K562 (cell line): ENCODE measurements around the gene NIPSNAP3A. TPM values are rescaled to one million over a fixed set of nuclear protein-coding genes. Genes with fewer than 3 reads are reported as not detected.
A peak's percentile ranks its signal among the peaks of the same experiment; 100 is the strongest.

ENCODE experiments used
- ARID3B ChIP-seq: fragments of 250-450 bp; sonication (Bioruptor Pico); IDR thresholded peaks from 2 replicates; pipeline ENCODE4 v1.4.0; 2020; ENCODE audit warnings: borderline replicate concordance
- COPS2 ChIP-seq: fragments of 450-650 bp; conservative IDR thresholded peaks from 2 replicates; pipeline ENCODE4 v1.6.1; 2016; ENCODE audit warnings: mild to moderate bottlenecking, moderate library complexity
- ELF4 ChIP-seq: fragments of 450-650 bp; formaldehyde crosslinking; IDR thresholded peaks from 2 replicates; pipeline ENCODE4 v1.4.0; 2022; ENCODE audit warnings: missing genetic modification characterization
- FOS ChIP-seq: IDR thresholded peaks from 3 replicates; pipeline ENCODE4 v1.6.1; 2011; ENCODE audit not compliant: insufficient read length; ENCODE audit errors: extremely low read depth
- MLLT1 ChIP-seq, 2 experiments: fragments of 450-650 bp; IDR thresholded peaks; 2 replicates each; pipeline ENCODE4 v1.6.1; 2016
- MTF1 ChIP-seq: fragments of 250-450 bp; sonication (Bioruptor Pico); IDR thresholded peaks from 2 replicates; pipeline ENCODE4 v1.9.0; 2021; ENCODE audit warnings: moderate library complexity, mild to moderate bottlenecking, inconsistent platforms, borderline replicate concordance
- NUFIP1 ChIP-seq: fragments of 450-650 bp; IDR thresholded peaks from 2 replicates; pipeline ENCODE4 v1.6.1; 2018; ENCODE audit not compliant: partially characterized antibody
- PHF20 ChIP-seq: fragments of 450-650 bp; IDR thresholded peaks from 2 replicates; pipeline ENCODE4 v1.6.1; 2018; ENCODE audit not compliant: partially characterized antibody
- SFPQ ChIP-seq: fragments of 200-400 bp; formaldehyde crosslinking; IDR thresholded peaks from 2 replicates; pipeline ENCODE4 v1.6.1; 2017; ENCODE audit warnings: mild to moderate bottlenecking, low read depth, low read length, moderate library complexity
- SOX6 ChIP-seq: fragments of 450-650 bp; IDR thresholded peaks from 2 replicates; pipeline ENCODE4 v1.6.1; 2014; ENCODE audit warnings: mild to moderate bottlenecking
- TFAP4 ChIP-seq: sonication (generic); formaldehyde crosslinking; IDR thresholded peaks from 2 replicates; pipeline ENCODE4 v1.8.0; 2022; ENCODE audit warnings: missing genetic modification reagents, mild to moderate bottlenecking, moderate library complexity, borderline replicate concordance
- ZBTB2 ChIP-seq: fragments of 450-650 bp; IDR thresholded peaks from 2 replicates; pipeline ENCODE4 v1.6.1; 2016; ENCODE audit warnings: antibody characterized with exemption
- ZNF717 ChIP-seq: fragments of 250-450 bp; sonication (Bioruptor Pico); IDR thresholded peaks from 2 replicates; pipeline ENCODE4 v1.5.0; 2021
- polyA plus RNA-seq, 8 experiments: library from polyadenylated mRNA; depleted of rRNA in 4 of 8; stranded (reverse) in 5 of 8; unstranded in 3 of 8; fragments of >200 nt; fragmentation: Nextera tagmentation in 2 of 8; fragmentation: Illumina TruSeq in 1 of 8; extraction: Ambion mirVana in 2 of 8; extraction: Trizol in 1 of 8; gene quantifications; 2 replicates each; pipeline versions ENCODE4 v1.2.1 to v1.2.3, GENCODE V29; 2011 to 2014; ENCODE audit warnings: inconsistent platforms in 1 of 8, missing spikeins in 1 of 8
- total RNA-seq, 7 experiments: library from RNA; depleted of rRNA in 6 of 7; stranded (reverse); fragments of >200 nt in 6 of 7; fragmentation: Illumina TruSeq in 2 of 7; extraction: Trizol in 2 of 7; gene quantifications; 2 replicates each; pipeline versions ENCODE4 v1.2.1 to v1.2.3, GENCODE V29; 2011 to 2021; ENCODE audit warnings: low replicate concordance in 1 of 7

The NIPSNAP3A gene
- total and polyA plus RNA-seq, 9 of the 15 experiments (the other 6 are each of a cell fraction or from before 2014, with no cell fraction given) = 25.3 to 132 (median 40.5) TPM

- TF ChIP-seq SFPQ = no peak
- no peak for TF ChIP-seq ARID3B (CRISPR knock-in tag)
- TF ChIP-seq SOX6 = 0 out of 2 replicates have a peak, but pooled peaks have one; percentile 34
- peak; percentile 26; the same call in 1 of the 2 replicates for TF ChIP-seq ELF4 (CRISPR knock-in tag)
- no peak for TF ChIP-seq ZNF717 (CRISPR knock-in tag)
- TF ChIP-seq COPS2 = no peak
- TF ChIP-seq TFAP4 (CRISPR knock-in tag) = no peak
- no peak for TF ChIP-seq PHF20
- TF ChIP-seq MTF1 = no peak
- no peak for TF ChIP-seq FOS
- no peak for TF ChIP-seq ZBTB2
- TF ChIP-seq MLLT1 (IDR thresholded peaks at IDR 0.05) = peak; percentile 44 to 70; a peak in 2 of 4 replicates
- TF ChIP-seq NUFIP1 = no peak
- TF ChIP-seq, all 486 proteins: peak for 9
These were observed 278 bp upstream of the NIPSNAP3A start (continued) for GRCh38 chr9:104747245-104747564.
